SKM-1 treated with dmso at 0.1 percent for 144 hours (cell line): ENCODE results near the gene IL18RAP.

Source experiments
- DNase-seq: peaks from one replicate; lab custom pipeline; 2025; ENCODE audit not compliant: unreplicated experiment; lab: John Stamatoyannopoulos, UW

Gene IL18RAP

DNA sequence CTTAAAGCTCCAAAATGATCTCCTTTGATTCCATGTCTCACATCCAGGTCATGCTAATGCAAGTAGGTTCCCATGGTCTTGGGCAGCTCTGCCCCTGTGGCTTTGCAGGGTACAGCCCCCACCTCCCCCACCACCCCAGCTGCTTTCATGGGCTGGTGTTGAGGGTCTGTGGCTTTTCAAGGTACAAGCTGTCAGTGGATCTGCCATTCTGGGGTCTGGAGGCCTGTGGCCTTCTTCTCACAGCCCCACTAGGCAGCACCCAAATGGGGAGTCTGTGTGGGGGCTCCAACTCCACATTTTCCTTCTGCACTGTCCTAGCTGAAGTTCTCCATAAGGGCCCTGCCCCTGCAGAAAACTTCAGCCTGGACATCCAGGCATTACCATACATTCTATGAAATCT lies 69.0 kb downstream of the IL18RAP start:
- DNase-seq, result no peak

DNA sequence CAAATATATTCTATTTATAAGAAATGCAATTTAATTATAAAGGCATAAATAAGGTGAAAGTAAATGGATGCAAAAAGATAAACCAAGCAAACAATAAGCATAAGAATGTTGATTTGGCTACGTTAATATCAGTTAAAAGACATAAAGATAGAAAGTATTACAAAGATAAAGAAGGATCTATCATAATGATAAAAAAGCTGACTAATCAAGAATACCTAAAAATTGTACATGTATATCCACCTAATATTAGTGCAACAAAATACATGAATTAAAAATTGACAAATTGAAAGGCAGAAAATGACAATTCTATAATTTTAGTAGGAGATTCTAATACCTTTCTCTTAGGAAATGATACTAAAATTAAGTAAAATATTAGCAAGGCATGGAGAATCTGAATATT lies 71.6 kb downstream of the IL18RAP start:
- DNase-seq, result no peak

DNA sequence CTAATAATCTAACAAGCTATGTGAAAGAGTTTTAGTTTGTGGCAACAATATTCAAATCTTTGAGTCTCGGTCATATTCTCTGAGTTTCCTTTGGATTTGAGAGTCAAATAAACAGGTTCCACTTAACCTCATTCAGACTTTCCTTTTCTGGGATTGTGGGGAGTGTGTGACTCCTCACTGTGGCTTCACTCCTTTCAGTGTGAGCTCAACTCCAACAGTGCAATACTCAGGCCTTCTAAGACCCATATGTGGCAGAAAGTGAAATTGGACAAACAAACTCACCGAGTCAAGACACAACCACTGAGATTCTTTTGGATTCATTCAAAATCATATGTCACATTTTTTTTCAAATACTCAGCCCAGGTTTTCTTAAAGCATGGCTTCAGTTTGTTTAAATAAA lies 75.5 kb downstream of the IL18RAP start:
- no peak for DNase-seq

DNA sequence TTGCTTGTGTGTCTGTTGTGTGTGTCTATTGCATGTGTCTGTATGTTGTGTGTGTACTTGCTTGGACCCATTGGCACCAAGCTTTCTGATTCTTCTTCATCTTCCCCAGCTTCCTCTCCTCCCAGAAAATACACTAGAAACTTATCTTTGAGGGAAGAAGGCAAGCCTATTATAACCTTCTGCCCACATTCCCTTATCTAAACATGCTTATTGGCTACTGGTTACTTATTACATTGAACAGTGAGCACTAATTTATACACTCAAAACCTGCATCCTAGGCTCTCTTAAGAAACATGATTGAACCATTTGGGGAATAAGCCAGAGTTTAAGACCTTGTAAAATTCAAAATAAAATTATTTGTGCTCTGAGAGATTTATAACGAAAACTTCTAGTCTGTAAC lies 76.6 kb downstream of the IL18RAP start:
- DNase-seq, result no peak
